ENCODE data around the gene CNTNAP2. TPM values are rescaled to one million over a fixed set of nuclear protein-coding genes. Genes with fewer than 3 reads are reported as not detected.

Gene CNTNAP2
- total RNA-seq, 1 donor from 2014 or later = 2.8 TPM

GRCh38 chr7:147813316-147813715 is 1696.7 kb downstream of the CNTNAP2 start:
- DNase-seq (ENCODE audit: low read depth in 2 of 2) = no peak

- DNase-seq (ENCODE audit: low read depth in 2 of 2) = no peak
These were observed 1701.7 kb downstream of the CNTNAP2 start for GRCh38 chr7:147818317-147818716.

GRCh38 chr7:147824671-147825070 is 1708.1 kb downstream of the CNTNAP2 start:
- DNase-seq (ENCODE audit: low read depth in 2 of 2) = no peak

- DNase-seq (ENCODE audit: low read depth in 2 of 2) = no peak
These were observed 1712.4 kb downstream of the CNTNAP2 start for GRCh38 chr7:147829016-147829415.

- no peak for DNase-seq (ENCODE audit: low read depth in 2 of 2)
These were observed 1717.0 kb downstream of the CNTNAP2 start for GRCh38 chr7:147833557-147833956.

- DNase-seq (ENCODE audit: low read depth in 2 of 2) = no peak
These were observed 1717.4 kb downstream of the CNTNAP2 start for GRCh38 chr7:147833970-147834369.

- DNase-seq (ENCODE audit: low read depth in 2 of 2) = no peak
These were observed 1736.2 kb downstream of the CNTNAP2 start for GRCh38 chr7:147852833-147853232.

GRCh38 chr7:147857152-147858140 is 1740.8 kb downstream of the CNTNAP2 start:
- DNase-seq (ENCODE audit: low read depth in 2 of 2) = no peak

- DNase-seq (ENCODE audit: low read depth in 2 of 2) = no peak
These were observed 1741.8 kb downstream of the CNTNAP2 start for GRCh38 chr7:147858421-147858820.

- DNase-seq (ENCODE audit: low read depth in 2 of 2) = no peak
These were observed 1742.4 kb downstream of the CNTNAP2 start for GRCh38 chr7:147859033-147859432.

GRCh38 chr7:147859486-147859885 is 1742.9 kb downstream of the CNTNAP2 start:
- DNase-seq (ENCODE audit: low read depth in 2 of 2) = no peak

- DNase-seq (ENCODE audit: low read depth in 2 of 2) = no peak
These were observed 1744.6 kb downstream of the CNTNAP2 start for GRCh38 chr7:147861058-147861716.

- DNase-seq (ENCODE audit: low read depth in 2 of 2) = no peak
These were observed 1745.3 kb downstream of the CNTNAP2 start for GRCh38 chr7:147861945-147862344.

- no peak for DNase-seq (ENCODE audit: low read depth in 2 of 2)
These were observed 1752.9 kb downstream of the CNTNAP2 start for GRCh38 chr7:147869456-147869855.

- DNase-seq (ENCODE audit: low read depth in 2 of 2) = no peak
These were observed 1762.5 kb downstream of the CNTNAP2 start for GRCh38 chr7:147878912-147879661.

GRCh38 chr7:147885869-147886268 is 1769.3 kb downstream of the CNTNAP2 start:
- DNase-seq (ENCODE audit: low read depth in 2 of 2) = no peak

GRCh38 chr7:147894271-147894670 is 1777.7 kb downstream of the CNTNAP2 start:
- DNase-seq (ENCODE audit: low read depth in 2 of 2) = no peak

- no peak for DNase-seq (ENCODE audit: low read depth in 2 of 2)
These were observed 1779.5 kb downstream of the CNTNAP2 start for GRCh38 chr7:147896121-147896520.

GRCh38 chr7:147903536-147904218 is 1787.1 kb downstream of the CNTNAP2 start:
- no peak for DNase-seq (ENCODE audit: low read depth in 2 of 2)

GRCh38 chr7:147904219-147904576 is 1787.6 kb downstream of the CNTNAP2 start:
- DNase-seq (ENCODE audit: low read depth in 2 of 2) = no peak

GRCh38 chr7:147909431-147910148 is 1793.0 kb downstream of the CNTNAP2 start:
- DNase-seq (ENCODE audit: low read depth in 2 of 2) = no peak
